ENCODE measurements around the gene ZBTB7C.
A peak's percentile ranks its signal among the peaks of the same experiment; 100 is the strongest.

The ZBTB7C gene

GRCh38 chr18:48182779-48183178, 226.4 kb downstream of the ZBTB7C start:
- no peak for DNase-seq

DNA sequence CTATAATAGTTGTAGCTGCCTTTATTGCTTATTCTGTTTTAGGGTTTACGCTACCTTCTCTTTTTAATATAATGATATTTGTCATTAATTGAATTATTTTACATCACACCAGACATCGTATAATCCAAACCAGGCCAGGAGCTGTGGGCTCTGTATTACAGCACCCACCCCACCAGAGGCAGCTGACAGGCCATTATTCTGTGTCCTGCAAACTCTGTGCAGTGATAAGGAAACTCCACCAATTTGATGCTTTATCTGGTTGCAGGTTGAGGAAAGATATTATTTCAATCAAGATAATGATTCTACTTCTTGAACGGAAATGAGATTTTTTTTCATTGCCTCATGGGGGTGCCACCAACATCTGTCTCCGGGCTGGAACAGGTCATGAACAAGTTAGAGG, 227.3 kb downstream of the ZBTB7C start:
- no peak for DNase-seq

- DNase-seq: no peak
These were observed 227.9 kb downstream of the ZBTB7C start for GRCh38 chr18:48181087-48181823.

DNA sequence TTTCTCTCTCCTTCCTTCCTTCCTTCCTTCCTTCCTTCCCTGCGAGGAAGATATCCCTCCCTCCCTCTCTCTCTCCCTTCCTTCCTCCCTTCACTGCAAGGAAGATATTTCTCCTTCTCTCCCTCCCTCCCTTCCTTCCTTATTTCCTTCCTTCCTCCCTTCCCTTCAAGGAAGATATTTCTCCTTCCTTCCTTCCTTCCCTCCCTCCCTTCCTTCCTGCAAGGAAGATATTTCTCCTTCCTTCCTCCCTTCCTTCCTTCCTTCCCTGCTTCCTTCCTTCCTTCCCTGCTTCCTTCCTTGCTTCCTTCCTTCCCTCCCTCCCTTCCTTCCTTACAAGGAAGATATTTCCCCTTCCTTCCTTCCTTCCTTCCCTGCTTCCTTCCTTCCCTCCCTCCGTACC, 229.5 kb downstream of the ZBTB7C start:
- no peak for DNase-seq

DNA sequence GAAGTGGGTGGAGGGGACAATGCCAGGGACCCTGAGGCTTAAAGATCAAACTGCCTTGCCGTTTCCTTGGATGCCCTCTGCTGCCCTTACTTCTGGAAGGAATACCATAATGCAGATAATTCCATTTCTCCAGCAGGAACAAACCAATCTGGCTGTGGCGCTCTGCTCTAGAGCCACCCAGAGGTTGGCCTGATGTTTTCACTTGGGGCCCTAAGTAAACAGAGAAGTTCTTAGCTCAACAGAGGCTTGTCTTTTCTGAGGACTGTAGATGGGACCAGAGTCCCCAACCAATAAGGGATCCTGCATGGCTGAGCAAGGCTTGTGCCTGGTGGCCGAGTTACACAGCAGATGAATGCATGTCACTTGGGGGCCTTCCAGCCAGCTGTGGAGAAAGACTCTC, 230.2 kb downstream of the ZBTB7C start:
- DNase-seq: no peak

DNA sequence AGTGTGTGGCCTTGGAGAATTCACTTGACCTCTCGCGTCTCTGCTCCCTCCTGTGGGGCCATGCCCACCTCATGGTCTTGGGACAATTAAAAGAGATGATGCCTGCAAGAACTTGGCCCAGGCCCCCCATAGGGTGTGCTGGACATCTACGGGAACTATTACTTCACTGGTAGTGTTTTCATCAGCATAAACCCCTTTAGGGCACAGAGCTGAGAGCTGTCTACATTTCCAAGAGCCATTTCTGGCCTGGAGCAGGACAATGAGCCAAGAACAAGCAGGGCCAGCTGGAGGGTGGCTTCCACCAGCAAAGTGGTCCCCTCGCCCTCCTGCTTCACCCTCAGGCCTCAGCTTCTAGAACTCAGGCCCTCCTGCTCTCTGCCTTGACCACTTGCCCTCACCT, 232.3 kb downstream of the ZBTB7C start:
- DNase-seq: no peak

DNA sequence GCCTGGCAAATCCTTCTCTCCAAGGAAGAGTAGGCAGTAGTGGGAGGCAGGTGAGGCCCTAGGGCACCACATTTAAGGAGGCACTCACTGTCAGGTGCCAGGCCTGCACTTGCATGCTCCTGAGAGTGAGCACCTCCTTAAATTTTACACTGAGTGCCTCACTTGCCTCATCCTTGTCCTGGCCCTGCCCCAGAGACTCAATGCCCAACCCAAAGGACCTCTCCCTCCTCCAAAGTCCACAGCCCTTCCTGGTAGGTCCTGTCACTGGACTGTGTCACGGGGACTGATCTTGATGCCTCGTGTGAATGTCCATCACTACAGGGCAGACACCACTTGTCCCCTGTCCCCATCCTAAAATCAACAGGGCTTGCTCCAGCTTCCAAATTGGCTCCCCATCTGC, 235.6 kb downstream of the ZBTB7C start:
- no peak for DNase-seq

GRCh38 chr18:48172226-48173006, 236.8 kb downstream of the ZBTB7C start:
- no peak for DNase-seq

DNA sequence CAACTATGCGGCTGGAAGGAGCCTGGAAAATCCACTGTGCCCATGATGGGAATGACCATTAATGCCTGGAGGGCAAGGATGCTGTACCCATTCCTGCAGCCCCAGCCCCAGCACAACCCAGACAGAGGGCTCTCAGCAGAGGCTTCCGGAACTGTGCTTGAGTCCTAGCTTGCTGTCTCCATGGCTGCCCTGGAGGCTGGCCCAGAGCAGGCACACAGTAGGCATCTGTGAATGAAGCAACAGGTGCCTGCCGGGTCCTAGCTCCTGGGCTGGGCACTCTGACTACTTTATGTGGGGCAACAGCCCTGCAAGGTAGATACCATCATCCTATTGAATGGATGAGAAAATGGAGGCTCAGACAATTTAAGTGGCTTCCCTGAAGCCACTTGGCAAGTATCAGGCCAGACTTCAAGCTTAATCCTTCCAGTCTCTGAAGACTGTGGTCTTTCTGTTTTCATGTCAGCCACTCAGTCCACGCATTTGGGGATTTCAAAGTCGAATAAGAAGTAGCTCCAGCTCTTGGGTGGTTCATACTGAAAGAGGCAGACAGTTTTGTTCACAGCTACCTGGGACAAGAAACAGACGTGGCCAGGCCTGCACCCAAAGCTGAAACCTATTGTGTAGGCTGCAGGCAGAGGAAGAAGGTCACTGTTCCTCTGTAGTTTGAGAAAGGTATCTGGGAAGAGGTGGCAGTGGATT, 237.5 kb downstream of the ZBTB7C start:
- DNase-seq: no peak

DNA sequence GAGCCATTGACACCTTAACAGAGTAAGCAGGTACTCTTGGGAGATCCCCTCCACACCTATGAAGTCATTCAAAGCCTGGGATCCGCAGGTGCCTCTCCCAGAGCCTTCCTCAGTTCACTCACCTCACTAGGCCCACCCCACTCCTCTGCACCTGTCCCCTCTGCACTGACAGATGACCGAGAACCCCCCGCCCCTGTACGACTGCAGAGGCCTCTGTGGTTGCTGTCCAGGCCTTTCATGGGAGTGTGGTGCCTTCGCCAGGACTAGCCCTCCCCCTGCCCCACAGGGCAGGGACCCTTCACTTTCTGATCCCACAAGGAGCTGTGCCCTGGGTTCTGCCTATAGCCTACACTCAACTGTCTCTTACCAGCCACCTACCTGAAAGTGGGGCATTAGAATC, 238.5 kb downstream of the ZBTB7C start:
- DNase-seq: no peak

DNA sequence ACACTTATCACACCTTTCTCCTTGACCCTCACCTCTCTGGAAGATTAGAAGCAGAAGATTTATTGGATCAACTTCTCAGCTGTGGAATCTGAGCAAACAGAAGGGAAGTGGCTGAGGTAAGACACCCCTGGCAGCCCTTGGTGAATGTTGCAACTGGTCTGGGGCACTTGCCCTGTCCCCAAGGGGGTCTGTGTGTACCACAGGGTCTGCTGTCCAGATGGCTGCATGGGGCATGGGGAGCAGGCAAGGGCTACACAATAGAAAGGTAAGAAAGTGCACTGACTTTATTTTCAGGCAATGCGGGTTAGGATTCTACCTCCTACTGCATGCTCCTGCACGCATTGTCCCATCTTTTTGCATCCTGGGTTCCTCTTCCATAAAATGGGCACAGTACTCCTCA, 240.3 kb downstream of the ZBTB7C start:
- DNase-seq: no peak

- DNase-seq: no peak
These were observed 241.3 kb downstream of the ZBTB7C start for GRCh38 chr18:48167897-48168253.

GRCh38 chr18:48166336-48166875, 242.8 kb downstream of the ZBTB7C start:
- no peak for DNase-seq

- no peak for DNase-seq
These were observed 243.9 kb downstream of the ZBTB7C start for GRCh38 chr18:48165111-48165866.

GRCh38 chr18:48164701-48165100, 244.5 kb downstream of the ZBTB7C start:
- DNase-seq: no peak

GRCh38 chr18:48164116-48164515, 245.1 kb downstream of the ZBTB7C start:
- DNase-seq: no peak

DNA sequence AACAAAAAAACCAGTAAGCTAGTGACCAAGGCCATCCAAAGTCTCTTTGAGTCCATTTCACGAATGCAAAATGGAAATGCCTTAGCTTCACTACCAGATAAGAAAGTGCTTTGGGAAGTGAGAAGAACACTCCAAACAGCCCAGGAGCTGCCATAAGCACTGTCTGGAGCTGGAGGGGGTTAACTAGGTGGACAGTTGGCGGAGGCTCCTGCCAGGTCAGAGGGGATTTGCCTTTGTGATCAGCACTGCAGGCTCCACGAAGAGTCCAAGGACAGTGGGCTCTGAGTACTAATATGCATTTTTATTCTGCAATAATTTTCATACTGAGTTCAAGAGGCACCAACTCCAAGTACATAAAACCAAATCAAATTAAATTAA, 245.5 kb downstream of the ZBTB7C start:
- no peak for DNase-seq

GRCh38 chr18:48162956-48163737, 246.0 kb downstream of the ZBTB7C start:
- no peak for DNase-seq

- DNase-seq: no peak
These were observed 247.1 kb downstream of the ZBTB7C start for GRCh38 chr18:48161911-48162698.

GRCh38 chr18:48161191-48161910, 247.8 kb downstream of the ZBTB7C start:
- peak; percentile 32 for DNase-seq

GRCh38 chr18:48160622-48161021, 248.6 kb downstream of the ZBTB7C start:
- DNase-seq: no peak
